ENCODE data around the gene GRM7. TPM values are rescaled to one million over a fixed set of nuclear protein-coding genes. Genes with fewer than 3 reads are reported as not detected.

Gene GRM7
- total RNA-seq, 2 donors from 2014 or later: 0.96 to 1.5 TPM

DNA sequence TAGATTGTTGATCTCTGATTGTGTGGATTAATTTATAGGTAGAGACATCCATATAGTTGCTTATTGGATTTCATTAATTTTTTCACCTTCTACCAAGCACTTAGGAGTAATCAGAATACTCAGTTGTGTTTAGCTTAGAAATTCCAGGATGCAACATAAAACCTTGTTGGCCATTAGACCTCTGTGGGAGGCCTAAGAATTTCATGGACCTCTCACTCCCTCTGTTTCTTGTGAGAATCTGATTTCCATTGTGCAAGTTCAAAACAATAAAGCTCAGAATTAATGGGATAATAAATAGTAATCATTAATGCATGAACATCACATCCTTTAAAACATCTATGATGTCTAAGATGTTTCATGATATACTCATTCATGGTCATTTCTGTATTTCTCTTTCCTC is 332.4 kb downstream of the GRM7 start:
- H3K27ac ChIP-seq: no peak overlapping the region
- no peaks in the 10 kb centered on the region for H3K36me3 ChIP-seq
- no peak overlapping the region for H3K4me3 ChIP-seq
- H3K9me3 ChIP-seq: no peaks in the 10 kb centered on the region
- TF ChIP-seq POLR2A (IDR thresholded peaks at IDR 0.05) (no peak), POLR2AphosphoS5 (IDR thresholded peaks at IDR 0.05) (no peak)
- TF ChIP-seq, protein P1, sequence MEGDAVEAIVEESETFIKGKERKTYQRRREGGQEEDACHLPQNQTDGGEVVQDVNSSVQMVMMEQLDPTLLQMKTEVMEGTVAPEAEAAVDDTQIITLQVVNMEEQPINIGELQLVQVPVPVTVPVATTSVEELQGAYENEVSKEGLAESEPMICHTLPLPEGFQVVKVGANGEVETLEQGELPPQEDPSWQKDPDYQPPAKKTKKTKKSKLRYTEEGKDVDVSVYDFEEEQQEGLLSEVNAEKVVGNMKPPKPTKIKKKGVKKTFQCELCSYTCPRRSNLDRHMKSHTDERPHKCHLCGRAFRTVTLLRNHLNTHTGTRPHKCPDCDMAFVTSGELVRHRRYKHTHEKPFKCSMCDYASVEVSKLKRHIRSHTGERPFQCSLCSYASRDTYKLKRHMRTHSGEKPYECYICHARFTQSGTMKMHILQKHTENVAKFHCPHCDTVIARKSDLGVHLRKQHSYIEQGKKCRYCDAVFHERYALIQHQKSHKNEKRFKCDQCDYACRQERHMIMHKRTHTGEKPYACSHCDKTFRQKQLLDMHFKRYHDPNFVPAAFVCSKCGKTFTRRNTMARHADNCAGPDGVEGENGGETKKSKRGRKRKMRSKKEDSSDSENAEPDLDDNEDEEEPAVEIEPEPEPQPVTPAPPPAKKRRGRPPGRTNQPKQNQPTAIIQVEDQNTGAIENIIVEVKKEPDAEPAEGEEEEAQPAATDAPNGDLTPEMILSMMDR (IDR thresholded peaks at IDR 0.05): no peak
- no peaks in the 10 kb centered on the region for H3K4me1 ChIP-seq (replicated peaks)
- H3K27me3 ChIP-seq (replicated peaks; ENCODE audit: insufficient read depth): no peaks in the 10 kb centered on the region
- no peak for DNase-seq (ENCODE audit: low spot score)
- intact Hi-C loops (cut with DNase I): no loop called here

DNA sequence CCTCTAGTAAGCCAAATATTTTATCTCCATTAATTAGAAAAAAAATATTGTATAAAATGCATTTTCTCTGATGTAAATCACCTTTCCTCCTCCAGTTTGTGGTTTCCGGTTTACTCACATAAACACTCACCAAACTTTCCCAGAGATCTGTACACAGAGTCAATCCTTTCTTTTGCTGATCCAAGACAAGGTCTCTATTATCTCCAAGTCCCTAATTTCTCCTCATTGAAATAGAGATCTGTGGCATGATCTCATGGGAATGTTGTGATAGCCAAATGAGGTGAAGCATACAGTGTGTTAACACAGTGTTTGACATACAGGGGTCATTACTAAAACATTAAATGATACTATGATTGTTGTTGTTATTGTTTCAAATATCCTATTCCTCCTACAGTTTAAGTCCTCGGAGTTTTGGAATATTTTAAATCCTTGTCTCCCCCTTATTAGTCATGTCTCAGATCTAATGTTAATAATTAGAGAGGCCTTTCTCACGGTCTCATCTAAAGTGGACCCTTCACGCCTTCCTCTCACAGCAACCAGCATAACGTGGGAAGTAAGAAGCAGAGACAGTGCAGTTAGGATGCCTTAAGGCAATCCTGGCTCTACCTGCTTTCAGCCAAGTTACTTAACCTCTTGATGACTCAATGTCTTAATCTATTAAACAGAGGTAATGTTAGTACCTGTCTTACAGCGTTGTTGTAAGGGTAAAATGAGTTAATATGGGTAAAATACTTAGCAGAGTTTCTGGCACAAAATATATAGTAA is 333.3 kb downstream of the GRM7 start:
- Histone ChIP-seq H3K4me1 (replicated peaks) (no peaks in the 10 kb centered on the region), H3K4me3 (no peak overlapping the region), H3K36me3 (no peaks in the 10 kb centered on the region), H3K27me3 (replicated peaks; ENCODE audit: insufficient read depth) (no peaks in the 10 kb centered on the region), H3K9me3 (no peaks in the 10 kb centered on the region), H3K27ac (no peak overlapping the region)
- TF ChIP-seq, protein P1 (IDR thresholded peaks at IDR 0.05): no peak
- TF ChIP-seq POLR2AphosphoS5 (IDR thresholded peaks at IDR 0.05) (no peak), POLR2A (IDR thresholded peaks at IDR 0.05) (no peak)
- intact Hi-C loops (cut with DNase I): no loop called here
- no peak for DNase-seq (ENCODE audit: low spot score)
- WGBS: 60% methylated on average over 6 of the region's 6 CpGs

DNA sequence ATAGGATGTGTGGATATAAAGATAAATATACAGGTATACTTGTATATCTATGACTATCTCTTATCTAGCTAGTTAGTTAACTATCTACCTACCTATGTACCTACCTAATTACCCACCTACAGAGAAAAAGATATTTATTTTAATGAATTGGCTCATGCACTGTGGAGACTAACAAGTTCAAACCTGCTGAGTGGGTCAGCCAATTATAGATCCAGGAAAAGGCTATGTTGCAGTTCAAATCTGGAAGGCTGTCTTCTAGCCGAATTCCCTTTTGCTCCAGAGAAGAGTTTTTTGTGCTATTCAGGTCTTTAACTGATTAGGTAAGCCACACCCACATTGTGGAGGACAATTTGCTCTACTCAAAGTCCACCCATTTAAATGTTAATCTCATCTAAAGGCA is 335.0 kb downstream of the GRM7 start:
- no peak overlapping the region for H3K4me3 ChIP-seq
- 88% methylated on average over 1 of the region's 1 CpG for WGBS
- H3K9me3 ChIP-seq: no peaks in the 10 kb centered on the region
- no peaks in the 10 kb centered on the region for H3K4me1 ChIP-seq (replicated peaks)
- intact Hi-C loops (cut with DNase I): no loop called here
- H3K27ac ChIP-seq: no peak overlapping the region
- TF ChIP-seq POLR2A (IDR thresholded peaks at IDR 0.05) (no peak), POLR2AphosphoS5 (IDR thresholded peaks at IDR 0.05) (no peak)
- TF ChIP-seq, protein P1 (IDR thresholded peaks at IDR 0.05): no peak
- no peaks in the 10 kb centered on the region for H3K36me3 ChIP-seq
- H3K27me3 ChIP-seq (replicated peaks; ENCODE audit: insufficient read depth): no peaks in the 10 kb centered on the region
- no peak for DNase-seq (ENCODE audit: low spot score)

- H3K36me3 ChIP-seq: no peaks in the 10 kb centered on the region
- no peak overlapping the region for H3K4me3 ChIP-seq
- no peak for DNase-seq (ENCODE audit: low spot score)
- intact Hi-C loops (cut with DNase I): no loop called here
- no peak overlapping the region for H3K27ac ChIP-seq
- TF ChIP-seq POLR2A (IDR thresholded peaks at IDR 0.05): no peak
- TF ChIP-seq, protein P1 (IDR thresholded peaks at IDR 0.05): no peak
- TF ChIP-seq POLR2AphosphoS5 (IDR thresholded peaks at IDR 0.05): no peak
- WGBS: 79% methylated on average over 2 of the region's 2 CpGs
- H3K4me1 ChIP-seq (replicated peaks): no peaks in the 10 kb centered on the region
- H3K9me3 ChIP-seq: no peaks in the 10 kb centered on the region
- no peaks in the 10 kb centered on the region for H3K27me3 ChIP-seq (replicated peaks; ENCODE audit: insufficient read depth)
Measured at GRCh38 chr3:7201784-7202183, 340.9 kb downstream of the GRM7 start.
